DND-41 (cell line): Measurements from ENCODE around the gene IDH3A.

Experiments
- CTCF ChIP-seq: IDR thresholded peaks from 2 replicates; pipeline ENCODE4 v1.5.1; 2012; ENCODE audit warnings: borderline replicate concordance, low read length, moderate library complexity, mild to moderate bottlenecking; ENCODE audit not compliant: poor library complexity, severe bottlenecking; ENCODE audit errors: extremely low read depth
- EZH2 ChIP-seq: IDR thresholded peaks from 3 replicates; pipeline ENCODE4 v1.6.1; 2012; ENCODE audit warnings: borderline replicate concordance, low read depth, mild to moderate bottlenecking, moderate library complexity, low read length, inconsistent platforms; ENCODE audit not compliant: severe bottlenecking

- TF ChIP-seq CTCF = no peak
- TF ChIP-seq EZH2 = no peak
Measured at GRCh38 chr15:78204351-78205309, 55.5 kb downstream of the IDH3A start.
